Stimulated activated CD8-positive, alpha-beta memory T cell treated with anti-CD3 and anti-CD28 coated beads, Interleukin-2, amount 100 ng/mL, for 48 hours (primary cell): Measurements from ENCODE around the gene CCDC30.
"Not testable (repeated sequence)": the region's sequence is repeated elsewhere in the genome, so short reads cannot be mapped to it uniquely, and the experiment has no call there.

ENCODE experiments used
- DNase-seq, 2 donors: peaks; one replicate each; pipeline ENCODE4 v3.0.0-alpha.2; 2020; ENCODE audit warnings: low read depth in 2 of 2

CCDC30 gene

GRCh38 chr1:42450061-42450460 is 13.0 kb upstream of the CCDC30 start:
- DNase-seq, result no peak

- DNase-seq, result no peak
These were observed 9.7 kb upstream of the CCDC30 start for GRCh38 chr1:42453386-42453785.

GRCh38 chr1:42454403-42454802 is 8.7 kb upstream of the CCDC30 start:
- no peak for DNase-seq

GRCh38 chr1:42456010-42456753 is 6.9 kb upstream of the CCDC30 start, which contains the start of the genes PPCS and ZMYND12:
TSS of gene PPCS (plus strand) at chr1:42456543. CDS start at chr1:42456566, 23 bp downstream.
TSS of gene ZMYND12 (minus strand) at chr1:42456022. CDS start at chr1:42455997, 25 bp downstream.
- peak; percentile 85 to 88 for DNase-seq

GRCh38 chr1:42456754-42457089 is 6.4 kb upstream of the CCDC30 start:
- DNase-seq, result peak; percentile 32 to 34

- DNase-seq, result no peak
These were observed 1.9 kb upstream of the CCDC30 start for GRCh38 chr1:42461196-42461595.

- DNase-seq, result no peak
These were observed 835 bp downstream of the CCDC30 start for GRCh38 chr1:42463921-42464320.

GRCh38 chr1:42466030-42466429 is 2.9 kb downstream of the CCDC30 start:
- DNase-seq, result no peak

- DNase-seq, result no peak
These were observed 6.6 kb downstream of the CCDC30 start for GRCh38 chr1:42469727-42470126.

GRCh38 chr1:42476605-42477004 is 13.5 kb downstream of the CCDC30 start:
- DNase-seq, result no peak

GRCh38 chr1:42477354-42477753 is 14.3 kb downstream of the CCDC30 start:
- DNase-seq, result not testable (repeated sequence)

- DNase-seq, result no peak
These were observed 14.7 kb downstream of the CCDC30 start for GRCh38 chr1:42477775-42478174.

GRCh38 chr1:42479621-42480020 is 16.5 kb downstream of the CCDC30 start:
- DNase-seq, result no peak

GRCh38 chr1:42480921-42481320 is 17.8 kb downstream of the CCDC30 start:
- no peak for DNase-seq

- no peak for DNase-seq
These were observed 19.6 kb downstream of the CCDC30 start for GRCh38 chr1:42482635-42483153.

GRCh38 chr1:42484382-42484781 is 21.3 kb downstream of the CCDC30 start:
- no peak for DNase-seq

- no peak for DNase-seq
These were observed 27.2 kb downstream of the CCDC30 start for GRCh38 chr1:42490237-42490636.

GRCh38 chr1:42502031-42502430 is 38.9 kb downstream of the CCDC30 start:
- not testable (repeated sequence) for DNase-seq

- DNase-seq, result no peak
These were observed 41.5 kb downstream of the CCDC30 start for GRCh38 chr1:42504535-42505128.

GRCh38 chr1:42506576-42506975 is 43.5 kb downstream of the CCDC30 start:
- DNase-seq, result no peak

- not testable (repeated sequence) for DNase-seq
These were observed 48.6 kb downstream of the CCDC30 start for GRCh38 chr1:42511581-42512155.

- no peak for DNase-seq
These were observed 55.8 kb downstream of the CCDC30 start for GRCh38 chr1:42518908-42519307.

GRCh38 chr1:42523171-42523570 is 60.1 kb downstream of the CCDC30 start:
- DNase-seq, result no peak
